Measurements from ENCODE around the gene IL15RA. TPM values are rescaled to one million over a fixed set of nuclear protein-coding genes. Genes with fewer than 3 reads are reported as not detected.

IL15RA gene
- total RNA-seq, 4 donors from 2014 or later = 14.4 to 62.2 (median 23.8) TPM

GRCh38 chr10:5975641-5976473 lies 1.5 kb downstream of the IL15RA start:
- TF ChIP-seq, protein P1, sequence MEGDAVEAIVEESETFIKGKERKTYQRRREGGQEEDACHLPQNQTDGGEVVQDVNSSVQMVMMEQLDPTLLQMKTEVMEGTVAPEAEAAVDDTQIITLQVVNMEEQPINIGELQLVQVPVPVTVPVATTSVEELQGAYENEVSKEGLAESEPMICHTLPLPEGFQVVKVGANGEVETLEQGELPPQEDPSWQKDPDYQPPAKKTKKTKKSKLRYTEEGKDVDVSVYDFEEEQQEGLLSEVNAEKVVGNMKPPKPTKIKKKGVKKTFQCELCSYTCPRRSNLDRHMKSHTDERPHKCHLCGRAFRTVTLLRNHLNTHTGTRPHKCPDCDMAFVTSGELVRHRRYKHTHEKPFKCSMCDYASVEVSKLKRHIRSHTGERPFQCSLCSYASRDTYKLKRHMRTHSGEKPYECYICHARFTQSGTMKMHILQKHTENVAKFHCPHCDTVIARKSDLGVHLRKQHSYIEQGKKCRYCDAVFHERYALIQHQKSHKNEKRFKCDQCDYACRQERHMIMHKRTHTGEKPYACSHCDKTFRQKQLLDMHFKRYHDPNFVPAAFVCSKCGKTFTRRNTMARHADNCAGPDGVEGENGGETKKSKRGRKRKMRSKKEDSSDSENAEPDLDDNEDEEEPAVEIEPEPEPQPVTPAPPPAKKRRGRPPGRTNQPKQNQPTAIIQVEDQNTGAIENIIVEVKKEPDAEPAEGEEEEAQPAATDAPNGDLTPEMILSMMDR (IDR thresholded peaks at IDR 0.05; ENCODE audit: low read depth) = no peak

DNA sequence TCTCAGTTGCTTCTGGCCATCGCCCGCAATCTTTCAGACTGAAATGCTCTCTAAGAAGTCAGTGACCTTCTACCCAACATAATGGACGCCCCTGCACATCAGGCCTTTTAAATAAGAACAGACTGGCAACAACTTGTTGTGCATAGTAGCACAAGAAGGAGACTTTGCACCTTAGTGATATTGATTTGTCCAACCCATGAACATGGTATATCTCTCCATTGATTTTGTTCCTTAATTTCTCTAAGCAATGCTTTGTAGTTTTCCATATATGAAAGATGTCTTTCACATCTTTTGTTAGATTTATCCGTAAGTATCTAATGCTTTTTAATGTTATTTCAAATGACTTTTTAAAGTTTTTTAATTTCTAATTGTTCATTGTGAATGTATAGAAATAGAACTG lies 4.3 kb downstream of the IL15RA start:
- TF ChIP-seq, protein P1 (IDR thresholded peaks at IDR 0.05; ENCODE audit: low read depth) = no peak

DNA sequence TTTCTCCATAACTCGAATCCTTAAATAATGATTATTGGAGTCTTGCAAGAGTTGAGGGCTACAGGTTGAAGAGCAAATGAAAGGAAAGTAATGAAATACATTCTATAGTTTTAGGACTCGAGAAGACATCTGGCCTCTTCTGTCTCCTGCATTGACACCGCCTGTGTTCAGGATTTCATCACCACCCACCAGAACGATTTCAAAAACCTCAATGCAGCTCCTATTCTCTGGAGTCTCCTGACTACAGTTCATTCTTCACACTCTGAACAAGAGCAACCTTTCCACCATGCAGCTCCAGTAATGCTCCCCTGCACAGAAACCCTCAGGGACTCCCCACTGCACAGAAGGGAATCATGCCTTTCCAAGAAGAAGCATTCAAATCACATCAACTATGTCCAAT lies 5.5 kb downstream of the IL15RA start:
- TF ChIP-seq, protein P1 (IDR thresholded peaks at IDR 0.05; ENCODE audit: low read depth) = no peak

DNA sequence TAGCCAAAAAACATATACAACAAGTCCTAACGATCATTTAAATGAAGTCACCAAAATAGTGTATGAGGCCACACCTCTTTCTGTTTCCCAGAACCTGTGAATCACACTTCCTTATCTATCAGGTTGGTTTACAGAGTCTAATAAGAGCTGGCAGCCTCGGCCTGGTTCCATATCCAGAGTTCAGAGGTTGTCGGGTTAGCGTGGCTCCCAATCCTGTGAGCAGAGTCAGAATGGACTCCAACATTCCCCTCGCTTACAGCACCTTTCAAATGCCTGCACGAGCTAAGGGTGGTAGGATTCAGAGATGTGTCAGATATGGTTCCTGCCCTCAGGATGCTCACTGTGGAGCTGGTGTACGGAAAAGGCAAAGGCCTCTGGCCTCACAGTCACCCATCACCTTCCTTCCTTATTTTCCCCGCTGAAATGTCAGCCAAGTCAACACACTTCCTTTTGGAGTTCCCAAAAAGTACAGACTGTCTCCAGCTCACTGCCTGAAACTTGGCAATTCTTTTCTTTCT lies 6.0 kb downstream of the IL15RA start:
- TF ChIP-seq, protein P1 (IDR thresholded peaks at IDR 0.05; ENCODE audit: low read depth) = no peak

DNA sequence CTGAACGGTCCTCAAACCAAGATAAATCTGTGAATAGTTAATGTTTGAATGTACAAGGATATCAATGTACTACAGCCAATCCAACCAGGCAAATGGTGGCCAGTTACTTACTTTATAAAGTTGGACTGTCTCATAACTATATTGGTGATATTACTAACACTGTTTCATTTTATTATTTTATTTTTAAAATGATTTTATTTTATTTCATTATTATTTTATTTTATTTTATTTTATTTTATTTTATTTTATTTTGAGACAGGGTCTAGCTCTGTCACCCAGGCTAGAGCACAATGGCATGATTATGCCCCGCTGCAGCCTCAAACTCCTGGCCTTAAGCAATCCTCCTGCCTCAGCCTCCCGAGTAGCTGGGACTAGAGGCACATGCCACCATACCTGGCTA lies 6.8 kb downstream of the IL15RA start:
- TF ChIP-seq, protein P1 (IDR thresholded peaks at IDR 0.05; ENCODE audit: low read depth) = no peak

DNA sequence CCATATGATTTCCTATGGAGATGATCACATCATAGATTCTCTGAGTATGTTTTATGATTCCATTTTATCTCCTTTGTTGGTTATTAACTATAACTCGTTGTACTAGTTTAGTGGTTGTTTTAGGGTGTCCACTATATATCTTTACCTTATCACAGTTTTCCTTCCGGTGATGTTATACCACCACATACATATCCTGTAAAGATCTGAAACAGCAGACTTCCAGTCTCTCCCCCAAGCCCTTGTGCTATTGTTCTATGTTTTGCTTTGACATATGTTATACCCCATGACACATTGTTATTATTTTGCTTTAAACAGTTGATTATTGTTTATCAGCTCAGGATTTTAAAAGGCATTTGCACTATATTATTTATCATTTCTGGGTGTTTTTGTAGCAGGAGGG lies 7.3 kb downstream of the IL15RA start:
- TF ChIP-seq, protein P1 (IDR thresholded peaks at IDR 0.05; ENCODE audit: low read depth) = no peak

DNA sequence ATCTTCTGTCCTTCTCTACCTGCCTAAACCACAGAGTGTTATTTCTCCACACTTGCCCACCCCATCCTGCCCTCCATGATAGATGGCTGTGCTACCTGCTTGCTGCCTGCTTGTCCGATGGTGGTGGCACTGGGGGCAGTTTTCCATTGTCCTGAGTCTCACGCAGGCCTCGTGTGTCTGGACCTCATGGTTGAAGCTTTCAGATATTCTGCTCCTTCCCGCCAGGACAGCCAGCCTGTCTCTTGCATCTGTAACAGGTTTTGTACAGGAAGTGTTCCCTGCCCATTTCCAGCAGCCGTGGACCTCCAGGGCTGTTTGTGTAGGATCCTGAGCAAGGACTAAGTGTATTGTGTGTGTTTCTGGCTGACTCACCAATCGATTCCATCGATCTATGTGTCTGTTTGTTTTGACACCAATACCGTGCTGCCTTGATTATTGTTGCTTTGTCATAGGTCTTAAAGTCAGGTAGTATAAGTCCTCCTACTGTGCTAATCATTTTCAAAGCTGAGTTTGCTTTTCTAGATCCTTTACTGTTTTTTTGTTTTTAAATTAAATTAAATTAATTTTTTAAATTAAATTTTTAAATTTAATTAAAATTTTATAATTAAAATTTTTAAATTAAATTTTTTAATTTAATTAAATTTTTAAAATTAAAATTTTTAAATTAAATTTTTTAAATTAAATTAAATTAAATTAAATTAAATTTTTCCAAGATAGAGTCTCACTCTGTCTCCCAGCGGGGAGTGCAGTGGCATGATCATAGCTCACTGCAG lies 8.5 kb downstream of the IL15RA start:
- TF ChIP-seq, protein P1 (IDR thresholded peaks at IDR 0.05; ENCODE audit: low read depth) = no peak

Measured in subcutaneous adipose tissue (tissue), 4 donors.